Measurements from ENCODE around the gene PDE8B. TPM values are rescaled to one million over a fixed set of nuclear protein-coding genes. Genes with fewer than 3 reads are reported as not detected.

The PDE8B gene
- polyA plus RNA-seq, 1 donor (not counting 4 experiments of a cell fraction or from before 2014, with no cell fraction given) = not detected

DNA sequence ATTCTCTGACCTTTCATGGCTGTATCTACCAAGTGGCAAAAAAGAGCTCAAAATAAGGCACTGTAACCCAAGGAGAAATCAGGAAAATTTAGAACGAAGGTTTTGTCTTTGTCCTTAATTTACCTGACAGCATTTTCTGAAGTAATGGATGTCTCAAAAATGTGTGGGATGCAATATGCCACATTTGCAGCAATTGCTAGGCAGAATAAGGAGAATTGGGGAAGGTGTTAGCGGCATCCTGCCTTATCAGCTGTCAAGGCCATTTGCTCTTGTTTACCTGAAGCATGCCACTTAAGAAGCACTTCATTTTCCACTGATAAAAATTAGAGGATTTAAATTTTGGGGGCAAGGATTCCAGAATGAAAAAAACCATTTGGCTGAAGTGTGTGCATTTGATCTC is 39.0 kb downstream of the PDE8B start:
- no peak for DNase-seq (ENCODE audit: low read depth, low spot score)
- Histone ChIP-seq H2AFZ (ENCODE audit: control insufficient read depth, low read length) (no peak overlapping the region), H3K27ac (ENCODE audit: control insufficient read depth, insufficient read depth, low read length) (no peak overlapping the region), H4K20me1 (ENCODE audit: control insufficient read depth, extremely low read depth, insufficient read depth, low read length) (no peaks in the 10 kb centered on the region), H3K9ac (ENCODE audit: control insufficient read depth, extremely low read depth, insufficient read depth, low read length) (no peak overlapping the region), H3K9me3 (ENCODE audit: control insufficient read depth, low read depth, low read length) (no peaks in the 10 kb centered on the region), H3K9me1 (ENCODE audit: control insufficient read depth, extremely low read depth, insufficient read depth, low read length) (no peaks in the 10 kb centered on the region), H3K36me3 (ENCODE audit: control insufficient read depth in 2 of 2, extremely low read depth in 1 of 2, insufficient read depth in 2 of 2, low read length in 2 of 2) (no peaks in the 10 kb centered on the region), H3K79me2 (ENCODE audit: control insufficient read depth, insufficient read depth, low read length) (no peaks in the 10 kb centered on the region), H3K27me3 (ENCODE audit: control insufficient read depth, extremely low read depth, insufficient read depth, low read length) (no peaks in the 10 kb centered on the region), H3K4me2 (ENCODE audit: control insufficient read depth, extremely low read depth, insufficient read depth, low read depth, low read length) (no peak overlapping the region), H3K4me1 (ENCODE audit: control insufficient read depth, extremely low read depth, insufficient read depth, low read length) (no peaks in the 10 kb centered on the region), H3K4me3 (ENCODE audit: control insufficient read depth in 2 of 3, extremely low read depth in 1 of 3, insufficient read depth in 2 of 3, low read depth in 1 of 3, low read length in 3 of 3) (no peak overlapping the region)
- dilution Hi-C loops (cut with MboI; ENCODE audit: extremely low pct_ligation_motif_present, low sequenced_read_pairs) = no loop called here
- TF ChIP-seq, protein P1, sequence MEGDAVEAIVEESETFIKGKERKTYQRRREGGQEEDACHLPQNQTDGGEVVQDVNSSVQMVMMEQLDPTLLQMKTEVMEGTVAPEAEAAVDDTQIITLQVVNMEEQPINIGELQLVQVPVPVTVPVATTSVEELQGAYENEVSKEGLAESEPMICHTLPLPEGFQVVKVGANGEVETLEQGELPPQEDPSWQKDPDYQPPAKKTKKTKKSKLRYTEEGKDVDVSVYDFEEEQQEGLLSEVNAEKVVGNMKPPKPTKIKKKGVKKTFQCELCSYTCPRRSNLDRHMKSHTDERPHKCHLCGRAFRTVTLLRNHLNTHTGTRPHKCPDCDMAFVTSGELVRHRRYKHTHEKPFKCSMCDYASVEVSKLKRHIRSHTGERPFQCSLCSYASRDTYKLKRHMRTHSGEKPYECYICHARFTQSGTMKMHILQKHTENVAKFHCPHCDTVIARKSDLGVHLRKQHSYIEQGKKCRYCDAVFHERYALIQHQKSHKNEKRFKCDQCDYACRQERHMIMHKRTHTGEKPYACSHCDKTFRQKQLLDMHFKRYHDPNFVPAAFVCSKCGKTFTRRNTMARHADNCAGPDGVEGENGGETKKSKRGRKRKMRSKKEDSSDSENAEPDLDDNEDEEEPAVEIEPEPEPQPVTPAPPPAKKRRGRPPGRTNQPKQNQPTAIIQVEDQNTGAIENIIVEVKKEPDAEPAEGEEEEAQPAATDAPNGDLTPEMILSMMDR (optimal IDR thresholded peaks at IDR 0.05 in 1 of 3, IDR thresholded peaks at IDR 0.05 in 1 of 3, conservative IDR thresholded peaks at IDR 0.05 in 1 of 3; ENCODE audit: extremely low read depth in 1 of 3, insufficient read depth in 2 of 3, low read length in 3 of 3) = no peak
- no peak for TF ChIP-seq EZH2 (IDR thresholded peaks at IDR 0.05; ENCODE audit: low read length)
- FAIRE-seq = no peak

DNA sequence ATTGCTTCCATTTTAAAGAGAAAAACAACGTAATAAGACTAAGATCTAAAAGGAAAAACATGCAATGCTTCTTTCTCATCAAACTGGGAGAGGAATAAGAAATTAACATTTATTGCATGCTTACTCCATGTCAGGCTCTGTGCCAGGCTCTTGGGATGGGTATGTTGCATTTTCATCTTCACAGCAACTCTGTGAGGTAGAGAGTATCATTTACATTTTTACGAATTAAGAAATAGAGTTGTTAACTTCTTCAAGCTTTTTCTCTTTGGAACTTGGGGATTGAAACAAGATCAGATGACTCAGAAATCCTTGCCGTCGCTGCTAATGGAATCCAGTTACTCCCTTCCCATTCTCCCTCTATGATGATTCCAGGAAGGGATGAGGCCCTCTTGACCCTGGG is 39.5 kb downstream of the PDE8B start:
- Histone ChIP-seq H3K27me3 (ENCODE audit: control insufficient read depth, extremely low read depth, insufficient read depth, low read length) (peaks cover 2% of the 10 kb centered on the region), H3K9me3 (ENCODE audit: control insufficient read depth, low read depth, low read length) (no peaks in the 10 kb centered on the region), H2AFZ (ENCODE audit: control insufficient read depth, low read length) (no peak overlapping the region), H3K9ac (ENCODE audit: control insufficient read depth, extremely low read depth, insufficient read depth, low read length) (no peak overlapping the region), H3K4me2 (ENCODE audit: control insufficient read depth, extremely low read depth, insufficient read depth, low read depth, low read length) (no peak overlapping the region), H4K20me1 (ENCODE audit: control insufficient read depth, extremely low read depth, insufficient read depth, low read length) (no peaks in the 10 kb centered on the region), H3K4me1 (ENCODE audit: control insufficient read depth, extremely low read depth, insufficient read depth, low read length) (no peaks in the 10 kb centered on the region), H3K27ac (ENCODE audit: control insufficient read depth, insufficient read depth, low read length) (no peak overlapping the region), H3K4me3 (ENCODE audit: control insufficient read depth in 2 of 3, extremely low read depth in 1 of 3, insufficient read depth in 2 of 3, low read depth in 1 of 3, low read length in 3 of 3) (no peak overlapping the region), H3K36me3 (ENCODE audit: control insufficient read depth in 2 of 2, extremely low read depth in 1 of 2, insufficient read depth in 2 of 2, low read length in 2 of 2) (no peaks in the 10 kb centered on the region), H3K9me1 (ENCODE audit: control insufficient read depth, extremely low read depth, insufficient read depth, low read length) (no peaks in the 10 kb centered on the region), H3K79me2 (ENCODE audit: control insufficient read depth, insufficient read depth, low read length) (no peaks in the 10 kb centered on the region)
- TF ChIP-seq, protein P1 (optimal IDR thresholded peaks at IDR 0.05 in 1 of 3, IDR thresholded peaks at IDR 0.05 in 1 of 3, conservative IDR thresholded peaks at IDR 0.05 in 1 of 3; ENCODE audit: extremely low read depth in 1 of 3, insufficient read depth in 2 of 3, low read length in 3 of 3) = no peak
- TF ChIP-seq EZH2 (IDR thresholded peaks at IDR 0.05; ENCODE audit: low read length) = no peak
- dilution Hi-C loops (cut with MboI; ENCODE audit: extremely low pct_ligation_motif_present, low sequenced_read_pairs) = no loop called here
- no peak for DNase-seq (ENCODE audit: low read depth, low spot score)
- no peak for FAIRE-seq

All from keratinocyte (primary cell).